BJ (cell line): ENCODE measurements around the gene TMEM185B. TPM values are rescaled to one million over a fixed set of nuclear protein-coding genes. Genes with fewer than 3 reads are reported as not detected.

ENCODE experiments used
- CTCF ChIA-PET: fragments of 350-600 bp; formaldehyde crosslinking; extraction: SDS; loops from one replicate; lab custom pipeline; 2021; ENCODE audit warnings: antibody characterized with exemption, inconsistent platforms; lab: Yijun Ruan, JAX
- POLR2A ChIA-PET: fragments of 300-600 bp; sonication (Branson Sonifier 250); formaldehyde crosslinking; extraction: SDS; loops from one replicate; lab custom pipeline; 2021; ENCODE audit warnings: antibody characterized with exemption; lab: Charles Lee
- DNase-seq: peaks from one replicate; pipeline ENCODE4 v3.0.0-alpha.2; 2011; ENCODE audit warnings: low read depth
- H3K27me3 ChIP-seq: 2 replicates; pipeline ENCODE4 v1.6.0; 2011; ENCODE audit warnings: low read length; ENCODE audit not compliant: control insufficient read depth, insufficient read depth
- H3K36me3 ChIP-seq: 2 replicates; pipeline ENCODE4 v1.5.1; 2011; ENCODE audit warnings: low read length; ENCODE audit not compliant: control insufficient read depth, insufficient read depth
- H3K4me3 ChIP-seq: 2 replicates; pipeline ENCODE4 v1.5.1; 2011; ENCODE audit warnings: low read depth, mild to moderate bottlenecking, control low read depth, low read length
- CTCF ChIP-seq: IDR thresholded peaks from 2 replicates; pipeline ENCODE4 v1.5.1; 2011; ENCODE audit warnings: low read depth, mild to moderate bottlenecking, control low read depth, inconsistent platforms, low read length, moderate library complexity; ENCODE audit not compliant: insufficient read depth
- polyA plus RNA-seq: library from polyadenylated mRNA; depleted of rRNA; stranded (reverse); fragments of >200 nt; gene quantifications from 2 replicates; pipeline ENCODE4 v1.2.3, GENCODE V29; 2011

Gene TMEM185B
- polyA plus RNA-seq, 1 experiment: 32.0 TPM

GRCh38 chr2:120267348-120267747 lies 44.1 kb upstream of the TMEM185B start:
- Histone ChIP-seq H3K36me3 (no peaks in the 10 kb centered on the region), H3K4me3 (no peak overlapping the region), H3K27me3 (no peaks in the 10 kb centered on the region)
- no peak for DNase-seq
- CTCF ChIA-PET: interaction anchor here (1.2 to 2.4 kb wide), 2 partner anchors 10 to 12 kb away, joined by 3 to 7 read pairs; no protein-coding TSS in a partner anchor
- TF ChIP-seq CTCF: no peak
- POLR2A ChIA-PET: interaction anchor here (0.6 kb wide), 1 partner anchor 1264 kb away, joined by 4 read pairs; no protein-coding TSS in a partner anchor

GRCh38 chr2:120265006-120265405 lies 41.8 kb upstream of the TMEM185B start:
- POLR2A ChIA-PET: no interaction called here
- no peaks in the 10 kb centered on the region; the same call in 1 of the 2 replicates for H3K36me3 ChIP-seq
- H3K27me3 ChIP-seq: no peaks in the 10 kb centered on the region
- DNase-seq: no peak
- TF ChIP-seq CTCF: no peak
- H3K4me3 ChIP-seq: no peak overlapping the region
- CTCF ChIA-PET: interaction anchor here (2.4 kb wide), 1 partner anchor 8 kb away, joined by 7 read pairs; no protein-coding TSS in a partner anchor

GRCh38 chr2:120262761-120263428 lies 39.7 kb upstream of the TMEM185B start:
- Histone ChIP-seq H3K4me3 (no peak overlapping the region), H3K36me3 (no peaks in the 10 kb centered on the region; the same call in 1 of the 2 replicates), H3K27me3 (no peaks in the 10 kb centered on the region)
- ChIA-PET POLR2A (no interaction called here), CTCF (interaction anchor here (0.7 to 1.2 kb wide), 3 partner anchors 20 to 49 kb away, joined by 3 read pairs; no protein-coding TSS in a partner anchor)
- no peak for DNase-seq
- TF ChIP-seq CTCF: no peak

- POLR2A ChIA-PET: no interaction called here
- no peaks in the 10 kb centered on the region for H3K27me3 ChIP-seq
- no peaks in the 10 kb centered on the region; the same call in 1 of the 2 replicates for H3K36me3 ChIP-seq
- no peak for DNase-seq
- TF ChIP-seq CTCF: no peak
- CTCF ChIA-PET: interaction anchor here (1.2 kb wide), 1 partner anchor 21 kb away, joined by 4 read pairs; no protein-coding TSS in a partner anchor
- no peak overlapping the region for H3K4me3 ChIP-seq
These were observed 39.0 kb upstream of the TMEM185B start for GRCh38 chr2:120262150-120262549.

GRCh38 chr2:120261387-120262006 lies 38.3 kb upstream of the TMEM185B start:
- ChIA-PET CTCF (interaction anchor here (1.2 kb wide), 1 partner anchor 22 kb away, joined by 4 read pairs; no protein-coding TSS in a partner anchor), POLR2A (no interaction called here)
- DNase-seq: no peak
- no peak overlapping the region for H3K4me3 ChIP-seq
- no peak for TF ChIP-seq CTCF
- no peaks in the 10 kb centered on the region; the same call in 1 of the 2 replicates for H3K36me3 ChIP-seq
- no peaks in the 10 kb centered on the region for H3K27me3 ChIP-seq
